ENCODE data around the gene TCF3.

DNA sequence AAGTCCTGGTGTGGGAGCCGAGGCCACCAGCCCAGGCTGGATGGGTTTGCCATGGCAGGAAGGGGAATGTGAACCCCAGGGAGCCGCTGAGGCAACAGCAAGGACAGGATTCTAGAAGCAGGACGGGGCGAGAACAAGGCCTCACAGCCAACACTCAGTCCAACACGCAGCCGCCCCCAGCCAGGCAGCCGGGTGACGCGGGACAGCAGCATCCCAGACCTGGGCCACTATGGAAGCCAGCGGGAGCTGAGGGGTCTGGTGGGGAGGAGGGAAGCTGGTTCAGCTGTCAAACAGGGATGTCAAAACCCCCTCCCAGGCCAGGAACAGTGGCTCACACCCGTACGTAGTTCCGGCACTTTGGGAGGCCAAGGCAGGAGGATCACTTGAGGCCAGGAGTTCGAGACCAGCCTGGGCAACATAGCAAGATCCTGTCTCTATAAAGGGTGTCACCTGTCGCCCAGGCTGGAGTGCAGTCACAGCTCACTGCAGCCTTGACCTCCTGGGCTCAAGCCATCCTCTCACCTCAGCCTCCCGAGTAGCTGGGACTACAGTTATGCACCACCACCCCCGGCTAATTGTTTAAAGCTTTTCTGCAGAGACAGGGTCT, 91.1 kb downstream of the TCF3 start:
- TF ChIP-seq EZH2 (IDR thresholded peaks at IDR 0.05; ENCODE audit: borderline replicate concordance, low read depth, low read length, severe bottlenecking), result no peak
- TF ChIP-seq CTCF (IDR thresholded peaks at IDR 0.05; ENCODE audit: extremely low read depth in 1 of 2, insufficient read depth in 1 of 2, low read depth in 1 of 2, low read length in 2 of 2), result no peak
- TF ChIP-seq MAX (IDR thresholded peaks at IDR 0.05; ENCODE audit: insufficient read depth, insufficient read length), result no peak
- no peak for TF ChIP-seq POLR2AphosphoS5 (IDR thresholded peaks at IDR 0.05; ENCODE audit: insufficient read depth, low read depth, low read length)
- TF ChIP-seq POLR2A (IDR thresholded peaks at IDR 0.05; ENCODE audit: low read depth, low read length), result no peak
- no peak for TF ChIP-seq JUN (IDR thresholded peaks at IDR 0.05; ENCODE audit: borderline replicate concordance, insufficient read depth, insufficient read length, low read depth)
- no peak for TF ChIP-seq MYC (IDR thresholded peaks at IDR 0.05; ENCODE audit: low read depth, low read length)
